HEK293T (cell line): ENCODE data around the gene ACMSD.

Experiments used
- BHLHE40 ChIP-seq: fragments of 450-650 bp; IDR thresholded peaks from 2 replicates; pipeline ENCODE4 v1.6.1; 2016; ENCODE audit warnings: mild to moderate bottlenecking, moderate library complexity, borderline replicate concordance
- FOXA1 ChIP-seq: fragments of 450-650 bp; IDR thresholded peaks from 2 replicates; pipeline ENCODE4 v1.6.1; 2016; ENCODE audit warnings: mild to moderate bottlenecking
- FOXK2 ChIP-seq: fragments of 450-650 bp; IDR thresholded peaks from 2 replicates; pipeline ENCODE4 v1.6.1; 2016; ENCODE audit warnings: mild to moderate bottlenecking
- FOXM1 ChIP-seq: fragments of 450-650 bp; IDR thresholded peaks from 2 replicates; pipeline ENCODE4 v1.6.1; 2017; ENCODE audit warnings: mild to moderate bottlenecking, borderline replicate concordance
- HDGF ChIP-seq: fragments of 450-650 bp; IDR thresholded peaks from 2 replicates; pipeline ENCODE4 v1.6.1; 2017; ENCODE audit warnings: antibody characterized with exemption, borderline replicate concordance
- LEF1 ChIP-seq: fragments of 450-650 bp; IDR thresholded peaks from 2 replicates; pipeline ENCODE4 v1.6.1; 2017; ENCODE audit warnings: mild to moderate bottlenecking, borderline replicate concordance
- NFRKB ChIP-seq: fragments of 450-650 bp; IDR thresholded peaks from 2 replicates; pipeline ENCODE4 v1.6.1; 2016; ENCODE audit warnings: mild to moderate bottlenecking, moderate library complexity
- PKNOX1 ChIP-seq: fragments of 450-650 bp; IDR thresholded peaks from 2 replicates; pipeline ENCODE4 v1.6.1; 2016
- TARDBP ChIP-seq: fragments of 450-650 bp; IDR thresholded peaks from 2 replicates; pipeline ENCODE4 v1.6.1; 2016
- ZNF384 ChIP-seq: fragments of 450-650 bp; IDR thresholded peaks from 2 replicates; pipeline ENCODE4 v1.6.1; 2016

GRCh38 chr2:134815741-134816140, 22.7 kb upstream of the ACMSD start:
- TF ChIP-seq FOXK2 (no peak), ZNF384 (no peak), BHLHE40 (no peak), HDGF (no peak), PKNOX1 (no peak), LEF1 (no peak), NFRKB (no peak), FOXM1 (no peak), FOXA1 (no peak), TARDBP (no peak)
